Measurements from ENCODE around the gene DNAJC16. TPM values are rescaled to one million over a fixed set of nuclear protein-coding genes. Genes with fewer than 3 reads are reported as not detected.

Gene DNAJC16
- total and polyA plus RNA-seq, 9 of the 15 experiments (the other 6 are each of a cell fraction or from before 2014, with no cell fraction given) = 6.9 to 16.8 (median 12.8) TPM

GRCh38 chr1:15603050-15603965, 76.7 kb downstream of the DNAJC16 start (continued):
- TF ChIP-seq RFX1 (IDR thresholded peaks at IDR 0.05) = peak; percentile 96
- TF ChIP-seq TFAP4 (CRISPR knock-in tag; IDR thresholded peaks at IDR 0.05; ENCODE audit: borderline replicate concordance) = peak; percentile 55; the same call in 1 of the 2 replicates
- TF ChIP-seq DPF2 (IDR thresholded peaks at IDR 0.05) = no peak
- no peak for TF ChIP-seq BDP1 (IDR thresholded peaks at IDR 0.05; ENCODE audit: insufficient read depth, insufficient read length)
- peak; percentile 92 for TF ChIP-seq ZBTB33 (CRISPR knock-in tag; IDR thresholded peaks at IDR 0.05)
- peak; percentile 56 for TF ChIP-seq CXXC5 (CRISPR knock-in tag; IDR thresholded peaks at IDR 0.05)
- no peak for TF ChIP-seq ARID3A (IDR thresholded peaks at IDR 0.05; ENCODE audit: borderline replicate concordance, low read depth, low read length)
- no peak for TF ChIP-seq BRF1 (IDR thresholded peaks at IDR 0.05; ENCODE audit: borderline replicate concordance, extremely low read depth, insufficient read length)
- TF ChIP-seq CEBPB (tag; IDR thresholded peaks at IDR 0.05) = peak; percentile 79
- TF ChIP-seq L3MBTL2 (IDR thresholded peaks at IDR 0.05) = peak; percentile 99
- TF ChIP-seq SRSF1 (IDR thresholded peaks at IDR 0.05; ENCODE audit: low read depth, low read length) = no peak

Measured in K562 (cell line).